Pancreas (tissue), 10 donors: ENCODE data around the gene STK4. TPM values are rescaled to one million over a fixed set of nuclear protein-coding genes. Genes with fewer than 3 reads are reported as not detected.
"Not testable (repeated sequence)": the region's sequence is repeated elsewhere in the genome, so short reads cannot be mapped to it uniquely, and the experiment has no call there.

Source experiments
- ATAC-seq, 4 donors: fragments of 200-7000 bp; cut with Tn5 transposase; one replicate each; pipeline versions ENCODE4 v1.8.0 to v1.9.1; 2020; ENCODE audit warnings: mild to moderate bottlenecking in 4 of 4, moderate library complexity in 4 of 4
- DNase-seq, 6 donors: peaks; one replicate each; pipeline ENCODE4 v3.0.0-alpha.2; 2020
- FAIRE-seq: peaks from 2 replicates; lab custom pipeline; 2012; peaks lifted over from hg19 to GRCh38; lab: Jason Lieb, UNC
- H3K27ac ChIP-seq, 4 donors: fragments of 200-600 bp; sonication (generic); 1 replicate in 3 of 4; 2 replicates in 1 of 4; pipeline versions ENCODE4 v1.5.0 to v1.8.0; 2020
- H3K27me3 ChIP-seq, 4 donors: fragments of 200-600 bp; one replicate each; pipeline ENCODE4 v1.8.0; 2021
- H3K36me3 ChIP-seq, 3 donors: fragments of 200-600 bp; sonication (generic) in 1 of 3; one replicate each; pipeline versions ENCODE4 v1.5.0 to v1.8.0; 2020 to 2021
- H3K4me1 ChIP-seq, 3 donors: fragments of 200-600 bp; one replicate each; pipeline ENCODE4 v1.8.0; 2021
- H3K4me3 ChIP-seq, 4 donors: fragments of 200-600 bp; sonication (generic) in 2 of 4; one replicate each; pipeline versions ENCODE4 v1.5.0 to v1.8.0; 2020 to 2021
- H3K9me3 ChIP-seq, 4 donors: fragments of 200-600 bp; one replicate each; pipeline ENCODE4 v1.8.0; 2021
- WGBS, 2 donors: extraction: QIAGEN DNeasy Blood & Tissue Kit; methylation state at CpG; one replicate each; pipeline ENCODE4 v1.1.7; 2013; 5-methylcytosine and 5-hydroxymethylcytosine counted together
- intact Hi-C, 3 donors: fragments of 100-400 bp; cut with DNase I; formaldehyde crosslinking; loops; one replicate each; pipeline versions ENCODE4 v1.11.1 to v1.14.2; 2022
- polyA plus RNA-seq, 2 donors: library from polyadenylated mRNA; stranded (reverse); fragments of 200-250 nt; gene quantifications; one replicate each; pipeline ENCODE4 v1.2.3, GENCODE V29; 2013
- total RNA-seq, 6 donors: library from RNA; stranded (reverse); fragmentation: NEBNext Ultra II Directional in 4 of 6; extraction: Animal tissue kit (Norgen Biotek cat#: 25700) in 4 of 6; gene quantifications; one replicate each; pipeline versions ENCODE4 v1.2.1 to v1.2.4, GENCODE V29; 2021 to 2023
- TF ChIP-seq, protein P1 (sequence below), 4 donors: fragments of 200-600 bp; sonication (generic) in 3 of 4; IDR thresholded peaks; one replicate each; pipeline versions ENCODE4 v1.5.0 to v1.8.0; 2021; ENCODE audit warnings: antibody characterized with exemption in 4 of 4
- donor health status: healthy with polysubstance abuse.
- donor health status: DM: no; HTN: no; CAD: no; lungs with moderate emphysema.
- donor health status: DM: no; HTN: no; CAD: no.
- donor health status: control.
- donor health status: control.
- donor health status: Bipolar disorder and iron deficiency.
- donor health status: DM: yes; HTN: yes; CAD: no.
- donor health status: DM: no; HTN: no; CAD: no.
- donor health status: DM: no; HTN: no; CAD: no.
- donor health status: DM: yes; HTN: yes; CAD: no.

Gene STK4
- total and polyA plus RNA-seq, 8 donors = 3.7 to 18.9 (median 8.8) TPM

DNA sequence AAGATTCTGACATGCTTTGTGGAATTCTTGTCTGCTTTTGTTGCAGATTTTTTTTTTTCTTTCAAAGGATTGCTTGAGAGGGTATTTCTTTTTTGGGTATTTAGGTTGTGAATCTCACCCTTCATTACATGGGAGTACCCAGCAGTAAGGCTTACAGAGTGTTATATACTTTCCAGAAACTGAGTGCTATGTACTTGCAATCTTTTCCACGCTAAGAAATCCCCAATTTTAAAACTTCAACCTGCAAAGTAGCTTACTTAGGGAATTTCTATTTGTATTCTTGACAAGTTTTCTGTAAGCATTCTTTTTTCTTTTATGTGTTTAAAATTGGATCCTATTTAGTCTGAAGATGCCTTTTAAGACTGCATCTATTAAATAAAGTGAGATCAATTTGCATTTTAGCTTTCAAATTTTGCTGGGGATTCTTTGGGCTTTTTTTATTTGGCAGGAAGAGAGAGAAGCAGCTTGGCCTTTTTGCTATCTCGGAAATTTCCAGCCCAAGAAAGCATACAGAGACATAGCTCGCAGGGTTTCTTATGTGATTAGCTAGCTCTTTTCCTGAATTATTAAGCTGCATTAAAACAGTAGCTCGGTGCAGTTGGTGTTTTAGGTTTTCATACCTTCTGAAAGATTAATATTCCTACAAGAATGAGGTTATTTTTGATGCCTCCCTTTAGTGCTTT, 92.0 kb downstream of the STK4 start:
- intact Hi-C loops = no loop called here
- Histone ChIP-seq H3K27ac (no peak overlapping the region), H3K4me3 (no peak overlapping the region), H3K27me3 (no peaks in the 10 kb centered on the region), H3K4me1 (no peaks in the 10 kb centered on the region), H3K9me3 (no peaks in the 10 kb centered on the region), H3K36me3 (no peaks in the 10 kb centered on the region)
- FAIRE-seq (no peak), DNase-seq (no peak), ATAC-seq (no peak)
- 88 to 94% methylated on average over 4 of the region's 4 CpGs for WGBS, 2 donors
- TF ChIP-seq, protein P1, sequence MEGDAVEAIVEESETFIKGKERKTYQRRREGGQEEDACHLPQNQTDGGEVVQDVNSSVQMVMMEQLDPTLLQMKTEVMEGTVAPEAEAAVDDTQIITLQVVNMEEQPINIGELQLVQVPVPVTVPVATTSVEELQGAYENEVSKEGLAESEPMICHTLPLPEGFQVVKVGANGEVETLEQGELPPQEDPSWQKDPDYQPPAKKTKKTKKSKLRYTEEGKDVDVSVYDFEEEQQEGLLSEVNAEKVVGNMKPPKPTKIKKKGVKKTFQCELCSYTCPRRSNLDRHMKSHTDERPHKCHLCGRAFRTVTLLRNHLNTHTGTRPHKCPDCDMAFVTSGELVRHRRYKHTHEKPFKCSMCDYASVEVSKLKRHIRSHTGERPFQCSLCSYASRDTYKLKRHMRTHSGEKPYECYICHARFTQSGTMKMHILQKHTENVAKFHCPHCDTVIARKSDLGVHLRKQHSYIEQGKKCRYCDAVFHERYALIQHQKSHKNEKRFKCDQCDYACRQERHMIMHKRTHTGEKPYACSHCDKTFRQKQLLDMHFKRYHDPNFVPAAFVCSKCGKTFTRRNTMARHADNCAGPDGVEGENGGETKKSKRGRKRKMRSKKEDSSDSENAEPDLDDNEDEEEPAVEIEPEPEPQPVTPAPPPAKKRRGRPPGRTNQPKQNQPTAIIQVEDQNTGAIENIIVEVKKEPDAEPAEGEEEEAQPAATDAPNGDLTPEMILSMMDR (IDR thresholded peaks at IDR 0.05) = no peak

DNA sequence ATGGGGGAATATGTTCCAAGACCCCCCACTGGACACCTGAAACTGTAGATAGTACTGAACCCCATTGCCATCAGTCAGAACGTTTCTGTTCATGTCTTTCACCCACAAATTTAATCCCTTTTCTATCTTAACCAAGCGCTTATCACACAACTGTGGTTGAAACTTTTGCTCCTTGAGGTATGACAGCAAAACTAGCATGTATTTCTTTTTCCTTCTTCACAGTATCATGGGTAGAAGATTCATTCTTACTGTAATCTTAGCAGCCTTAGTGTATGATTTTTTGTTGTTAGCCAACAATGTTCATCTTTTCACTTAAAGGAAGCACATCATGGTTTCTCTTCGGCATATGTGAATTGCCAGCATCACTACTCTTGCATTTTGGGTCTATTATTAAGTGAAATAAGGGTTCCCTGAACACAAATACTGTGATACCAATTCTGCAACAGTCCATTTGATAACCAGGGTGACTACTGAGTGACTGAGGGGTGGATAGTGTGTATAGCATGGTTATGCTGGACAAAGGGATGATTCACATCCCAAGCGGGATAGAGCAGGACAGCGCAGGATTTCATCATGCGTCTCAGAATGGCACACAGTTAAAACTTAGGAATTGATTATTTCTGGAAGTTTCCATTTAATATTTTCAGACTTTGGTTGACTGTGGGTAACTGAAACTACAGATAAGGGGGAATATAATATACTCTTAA, 92.9 kb downstream of the STK4 start:
- H3K27ac ChIP-seq = no peak overlapping the region
- no peak for ATAC-seq
- H3K27me3 ChIP-seq = no peaks in the 10 kb centered on the region
- 86% methylated on average over 6 of the region's 6 CpGs for WGBS, 2 donors
- H3K4me1 ChIP-seq = no peaks in the 10 kb centered on the region
- no peaks in the 10 kb centered on the region for H3K9me3 ChIP-seq
- TF ChIP-seq, protein P1 (IDR thresholded peaks at IDR 0.05) = no peak
- no peak for DNase-seq
- no peak for FAIRE-seq
- no peaks in the 10 kb centered on the region for H3K36me3 ChIP-seq
- no peak overlapping the region for H3K4me3 ChIP-seq
- intact Hi-C loops = no loop called here

DNA sequence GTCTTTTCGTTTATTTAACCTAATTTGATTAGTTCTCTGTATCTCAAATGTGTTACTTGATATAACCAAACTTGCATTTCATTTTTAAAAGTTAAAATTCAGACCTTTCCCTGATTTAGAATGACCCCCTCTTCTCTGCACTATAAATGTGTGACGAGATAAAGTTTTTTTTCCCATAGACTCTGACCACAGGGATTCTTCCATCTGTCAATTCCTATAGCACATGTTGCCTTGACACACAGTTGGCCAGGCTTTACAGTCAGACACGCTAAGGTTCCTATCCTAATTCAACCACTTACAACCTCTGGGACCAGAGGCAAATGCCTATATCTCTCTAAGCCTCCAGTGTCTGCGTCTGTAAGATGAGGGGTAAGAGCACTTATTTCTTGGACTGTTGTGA, 94.0 kb downstream of the STK4 start:
- FAIRE-seq = no peak
- WGBS, 2 donors = 87 to 89% methylated on average over 4 of the region's 4 CpGs

DNA sequence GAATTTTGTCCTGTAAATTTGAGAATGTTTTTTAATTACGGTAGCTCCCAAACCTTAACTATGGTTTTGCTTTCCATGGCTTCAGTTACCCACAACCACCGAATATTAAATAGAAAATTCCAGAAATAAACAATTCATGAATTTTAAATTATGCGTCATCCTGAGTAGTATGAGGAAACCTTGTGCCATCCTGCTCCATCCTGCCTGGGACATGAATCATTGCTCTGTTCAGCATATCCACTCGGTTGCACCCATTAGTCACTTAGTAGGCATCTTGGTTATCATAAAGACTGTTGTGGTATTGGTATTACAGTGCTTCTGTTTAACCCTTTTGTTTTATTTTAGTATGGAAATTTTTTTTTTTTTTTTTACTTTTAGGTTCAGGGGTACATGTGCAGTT, 94.9 kb downstream of the STK4 start:
- no peak for FAIRE-seq

More for the DNA sequence above, 94.0 kb downstream of the STK4 start:
- intact Hi-C loops = no loop called here
- Histone ChIP-seq H3K36me3 (no peaks in the 10 kb centered on the region), H3K4me1 (no peaks in the 10 kb centered on the region), H3K27me3 (no peaks in the 10 kb centered on the region), H3K27ac (no peak overlapping the region), H3K4me3 (no peak overlapping the region), H3K9me3 (no peaks in the 10 kb centered on the region)
- TF ChIP-seq, protein P1 (IDR thresholded peaks at IDR 0.05) = no peak
- no peak for ATAC-seq
- DNase-seq = no peak

DNA sequence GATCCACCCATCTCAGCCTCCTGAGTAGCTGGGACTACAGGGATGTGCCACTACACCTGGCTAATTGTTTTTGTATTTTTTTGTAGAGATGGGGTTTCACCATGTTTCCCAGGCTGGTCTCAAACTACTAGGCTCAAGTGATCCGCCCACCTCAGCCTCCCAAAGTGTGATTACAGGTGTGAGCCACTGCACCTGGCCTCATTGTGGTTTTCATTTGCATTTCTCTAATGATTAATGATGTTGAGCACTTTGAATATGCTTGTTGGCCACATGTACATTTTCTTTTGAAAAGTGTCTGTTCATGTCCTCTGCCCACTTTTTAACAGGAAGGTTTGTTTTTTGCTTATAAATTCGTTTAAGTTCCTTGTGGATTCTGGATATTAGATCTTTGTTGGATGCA, 96.8 kb downstream of the STK4 start:
- intact Hi-C loops, H3K27me3 ChIP-seq, H3K36me3 ChIP-seq, DNase-seq, H3K4me1 ChIP-seq, H3K4me3 ChIP-seq, H3K27ac ChIP-seq, FAIRE-seq, ATAC-seq, H3K9me3 ChIP-seq: not testable (repeated sequence)
- whole genome bisulfite sequencing, 2 donors = 91% methylated on average over 2 of the region's 2 CpGs

More for the DNA sequence above, 94.9 kb downstream of the STK4 start:
- H3K4me3 ChIP-seq = no peak overlapping the region
- DNase-seq (no peak), ATAC-seq (no peak)
- H3K36me3 ChIP-seq = no peaks in the 10 kb centered on the region
- no peaks in the 10 kb centered on the region for H3K4me1 ChIP-seq
- H3K9me3 ChIP-seq = no peaks in the 10 kb centered on the region
- intact Hi-C loops = no loop called here
- H3K27me3 ChIP-seq = no peaks in the 10 kb centered on the region
- H3K27ac ChIP-seq = no peak overlapping the region
- WGBS, 2 donors = 90 to 95% methylated on average over 4 of the region's 4 CpGs
- TF ChIP-seq, protein P1 (IDR thresholded peaks at IDR 0.05) = no peak
